NCI-H748 (cell line): Measurements from ENCODE around the gene STK40.

Source experiments
- DNase-seq: peaks from one replicate; lab custom pipeline; 2025; ENCODE audit not compliant: unreplicated experiment; lab: John Stamatoyannopoulos, UW

Gene STK40

DNA sequence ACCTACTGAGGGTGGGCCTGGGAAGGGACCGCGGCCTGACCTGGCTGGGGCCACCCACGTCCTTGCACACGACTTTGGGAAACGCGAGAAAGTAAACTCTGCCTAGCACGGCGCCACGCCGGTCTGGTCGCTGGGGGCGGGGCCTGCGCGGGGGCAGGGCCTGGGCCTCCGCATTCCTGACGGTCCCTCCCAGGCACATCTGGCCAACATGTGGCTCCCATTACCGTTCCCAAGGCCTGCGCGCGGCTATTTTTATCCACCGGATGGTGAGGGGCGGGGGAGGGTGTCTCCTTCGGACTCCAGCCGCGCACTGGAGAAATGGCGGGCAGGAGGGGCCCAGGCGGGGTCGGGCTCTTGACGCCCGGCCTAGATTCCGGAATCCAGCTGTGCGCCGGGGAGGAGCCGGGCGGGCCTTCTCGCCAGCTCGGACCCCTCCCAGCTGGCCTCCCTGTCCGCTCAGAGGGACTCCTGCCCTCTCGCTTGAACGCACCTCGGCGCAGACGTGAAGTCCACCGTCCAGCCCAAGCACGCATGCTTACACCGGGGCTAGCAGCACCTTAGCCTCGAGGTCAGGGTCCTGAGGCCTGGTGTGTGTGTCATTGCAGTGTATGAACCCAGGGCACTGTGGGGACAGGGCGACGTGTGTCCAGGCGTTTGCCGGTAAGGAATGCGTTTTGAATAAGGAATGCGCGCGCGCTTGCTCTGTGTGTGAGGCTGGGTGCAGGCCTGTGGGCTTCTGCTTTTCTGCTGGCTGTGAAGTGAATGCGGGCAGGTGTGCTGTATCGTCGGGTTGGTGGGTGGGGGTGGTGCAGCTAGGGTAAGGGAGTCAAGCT, 64.4 kb downstream of the STK40 start:
- DNase-seq: peak; percentile 43

DNA sequence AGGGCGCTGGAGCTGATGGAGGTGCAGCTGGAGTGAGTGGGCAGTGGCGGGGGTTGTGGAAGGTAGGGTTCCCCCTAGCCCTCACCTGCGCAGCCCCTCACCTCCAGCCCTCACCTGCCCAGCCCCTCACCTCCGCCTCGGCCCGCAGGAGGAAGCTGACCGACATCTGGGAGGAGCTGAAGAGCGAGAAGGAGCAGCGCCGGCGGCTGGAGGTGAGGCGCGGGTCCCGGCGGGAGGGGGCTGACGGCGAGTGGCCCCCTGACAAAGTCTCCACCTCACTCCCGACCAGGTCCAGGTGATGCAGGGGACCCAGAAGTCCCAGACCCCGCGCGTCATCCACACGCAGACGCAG, 65.0 kb downstream of the STK40 start:
- DNase-seq: no peak

DNA sequence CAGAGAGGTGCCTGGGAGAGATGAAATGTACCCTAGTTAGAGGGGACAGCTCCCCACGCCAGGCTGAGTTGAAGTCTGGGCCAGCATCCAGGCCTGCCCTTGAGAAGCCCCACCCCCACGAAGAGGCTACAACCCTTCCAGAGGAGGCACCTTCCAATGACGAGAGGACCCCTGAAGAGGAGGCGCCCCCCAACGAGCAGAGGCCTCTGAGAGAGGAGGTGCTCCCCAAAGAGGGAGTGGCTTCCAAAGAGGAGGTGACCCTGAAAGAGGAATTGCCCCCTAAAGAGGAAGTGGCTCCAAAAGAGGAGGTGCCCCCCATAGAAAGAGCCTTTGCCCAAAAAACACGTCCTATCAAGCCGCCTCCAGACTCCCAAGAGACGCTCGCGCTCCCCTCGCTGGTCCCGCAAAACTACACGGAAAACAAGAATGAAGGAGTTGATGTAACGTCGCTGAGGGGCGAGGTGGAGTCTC, 65.4 kb downstream of the STK40 start:
- no peak for DNase-seq

DNA sequence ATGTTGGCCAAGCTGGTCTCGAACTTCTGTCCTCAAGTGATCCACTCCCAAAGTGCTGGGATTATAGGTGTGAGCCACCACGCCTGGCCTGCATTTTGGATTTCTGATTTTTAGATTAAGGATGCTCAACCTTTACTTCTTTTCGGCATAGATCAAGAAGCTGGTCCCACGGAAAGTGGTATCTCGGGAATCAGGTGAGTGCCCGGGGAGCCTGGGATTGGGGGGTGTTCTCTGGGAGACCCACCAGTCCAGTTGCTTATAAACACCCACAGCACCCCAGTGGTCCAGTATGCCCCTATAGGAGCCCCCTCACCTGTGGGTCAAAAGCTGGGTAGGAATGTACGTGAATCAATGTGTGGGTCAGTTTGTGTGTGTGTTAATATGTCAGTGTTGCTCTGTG, 76.3 kb downstream of the STK40 start:
- no peak for DNase-seq

DNA sequence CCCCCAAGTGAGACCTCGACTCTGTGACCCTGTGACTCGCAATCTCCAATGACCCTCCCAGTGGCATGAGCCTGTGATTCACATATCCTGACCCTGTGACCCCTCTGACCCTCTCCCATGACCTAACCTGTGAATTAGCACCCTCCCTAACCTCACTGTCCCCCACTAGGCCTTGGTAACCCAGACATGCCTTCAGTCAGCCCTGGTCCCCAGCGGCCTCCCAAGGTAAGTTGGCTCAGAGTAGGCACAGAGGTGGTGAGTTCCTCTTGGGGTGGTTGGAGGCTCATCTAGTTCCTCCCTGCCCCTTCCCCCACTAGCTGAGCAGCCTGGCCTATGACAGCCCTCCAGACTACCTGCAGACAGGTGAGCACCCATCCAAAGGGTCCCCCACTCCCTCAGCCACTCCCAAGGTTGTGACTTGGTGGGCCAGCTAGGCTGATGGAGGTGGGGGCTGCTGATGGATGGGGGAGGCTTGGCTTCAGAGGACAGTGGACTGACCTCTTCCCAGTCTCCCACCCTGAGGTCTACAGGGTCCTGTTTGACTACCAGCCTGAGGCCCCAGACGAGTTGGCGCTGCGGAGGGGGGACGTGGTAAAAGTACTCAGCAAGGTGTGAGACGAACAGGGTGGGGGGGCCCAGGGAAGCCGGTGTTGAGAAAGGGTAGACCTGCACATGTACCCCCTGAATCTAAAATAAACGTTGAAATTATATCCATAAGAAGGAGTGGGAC, 78.0 kb downstream of the STK40 start:
- no peak for DNase-seq

DNA sequence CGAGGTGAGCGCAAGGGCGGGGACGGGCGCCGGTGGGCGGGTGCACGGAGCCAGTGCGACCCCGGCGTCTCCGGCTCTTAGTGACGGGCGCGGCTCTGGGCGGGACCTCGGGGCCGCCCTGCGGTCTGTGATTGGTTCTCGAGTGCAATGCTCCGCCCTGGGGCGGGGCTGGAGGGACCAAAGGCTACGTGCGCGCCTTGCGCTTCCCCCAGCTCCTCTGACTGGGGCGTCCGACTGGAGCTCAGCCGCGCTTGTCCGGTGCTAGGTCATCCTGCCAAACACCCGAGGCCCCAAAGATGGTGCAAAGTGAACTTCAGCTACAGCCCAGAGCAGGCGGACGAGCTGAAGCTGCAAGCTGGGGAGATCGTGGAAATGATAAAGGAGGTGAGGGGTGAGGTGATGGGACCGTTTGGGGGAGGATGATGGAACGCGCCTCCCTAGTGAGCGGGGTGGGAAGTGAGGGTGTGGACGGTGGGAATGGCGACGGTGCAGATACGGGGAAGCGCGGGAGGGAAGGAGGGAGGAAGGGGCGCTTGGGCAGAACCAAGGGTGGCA, 78.7 kb downstream of the STK40 start:
- DNase-seq: peak; percentile 91

DNA sequence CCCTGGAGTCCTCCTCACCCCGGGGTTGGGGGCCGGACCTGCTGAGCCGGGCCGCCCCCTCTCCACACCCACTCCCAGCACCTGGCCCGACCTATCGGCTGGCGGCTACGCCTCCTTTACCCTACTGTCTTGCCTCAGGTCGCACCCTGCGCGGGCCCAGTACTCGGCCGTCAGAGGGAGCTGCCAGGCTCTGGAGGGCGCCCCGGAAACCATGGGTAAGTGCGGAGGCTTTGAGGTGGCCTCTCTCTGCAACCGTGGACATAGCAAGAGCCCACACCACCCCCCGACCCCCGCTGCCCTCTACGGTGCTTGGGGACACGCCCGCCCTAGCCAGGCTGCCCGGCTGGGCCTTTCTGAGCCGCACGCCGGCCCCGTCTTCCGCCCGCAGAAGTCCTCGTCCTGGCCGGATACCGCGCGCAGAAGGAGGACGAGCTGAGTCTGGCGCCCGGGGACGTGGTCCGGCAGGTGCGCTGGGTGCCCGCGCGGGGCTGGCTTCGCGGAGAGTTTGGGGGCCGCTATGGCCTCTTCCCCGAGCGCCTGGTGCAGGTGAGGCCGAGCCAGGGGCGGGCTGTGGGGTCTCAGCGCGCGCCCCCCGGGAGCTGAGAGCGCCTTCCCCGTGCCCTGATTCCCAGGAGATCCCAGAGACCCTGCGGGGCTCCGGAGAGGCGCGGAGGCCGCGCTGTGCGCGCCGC, 79.4 kb downstream of the STK40 start, which contains the start of gene SH3D21:
Gene SH3D21, plus strand, starts transcription at position 159 of the 692 bp plus-strand sequence. Its CDS starts 53 bp downstream, at position 212.
- peak; percentile 70 for DNase-seq

DNA sequence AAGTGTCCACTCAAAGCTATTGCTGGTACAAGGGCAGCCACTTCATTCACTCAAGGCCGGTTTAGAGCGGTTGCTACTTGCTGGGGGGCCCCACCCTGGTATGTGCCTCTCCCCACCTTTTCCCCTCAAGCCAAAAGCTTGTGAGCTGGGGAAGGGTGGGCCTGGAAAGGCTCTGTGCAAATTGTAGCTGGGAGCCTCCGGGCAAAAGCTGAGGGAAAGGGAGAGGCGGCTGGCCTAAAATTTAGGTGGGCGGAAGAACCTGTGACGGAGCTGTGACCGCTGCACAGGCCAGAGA, 79.9 kb downstream of the STK40 start:
- DNase-seq: no peak

DNA sequence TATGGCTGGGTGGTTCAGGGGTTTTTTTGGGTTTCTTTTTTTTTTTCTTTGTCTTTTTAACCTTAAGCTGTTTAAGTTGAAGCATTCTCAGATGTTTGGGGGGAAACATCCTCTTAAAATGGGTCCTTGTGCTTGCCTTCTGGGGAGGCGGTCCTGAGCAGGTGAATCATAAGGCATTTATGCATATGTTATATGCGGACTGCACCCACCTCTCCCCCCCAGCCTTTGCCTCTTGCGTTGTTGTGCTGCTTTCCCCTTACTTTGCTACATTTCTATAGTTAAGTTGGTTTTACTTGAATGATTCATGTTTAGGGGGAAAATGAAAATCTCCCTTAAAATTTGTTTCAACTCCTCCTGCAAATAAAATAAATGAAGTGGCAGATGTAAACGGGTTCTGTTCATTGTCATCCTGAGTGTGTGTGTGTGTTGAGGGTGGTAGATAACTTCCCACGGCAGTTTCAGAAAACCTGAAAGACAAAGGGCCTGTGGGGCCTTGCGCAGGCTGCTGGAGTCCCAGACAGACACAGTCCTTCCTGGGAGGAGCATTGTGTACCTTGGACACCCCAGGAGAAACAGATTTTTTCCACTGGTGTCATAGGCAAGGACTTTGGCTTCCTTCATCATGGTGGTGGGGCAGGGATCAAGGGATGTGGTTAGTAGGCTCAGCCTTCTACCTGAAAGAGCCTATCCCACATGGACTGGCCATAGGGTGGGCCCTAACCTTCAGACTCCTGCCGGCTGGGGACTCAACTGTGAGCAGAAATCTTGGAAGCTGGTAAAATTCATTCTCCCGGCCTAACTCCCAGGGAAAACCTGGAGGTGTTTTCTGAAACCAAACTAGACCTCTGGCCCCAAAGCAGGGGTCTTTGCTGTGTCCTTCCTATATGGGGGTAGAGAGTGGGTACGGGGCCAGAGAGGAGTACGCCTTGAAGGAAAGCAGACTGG, 80.5 kb downstream of the STK40 start:
- no peak for DNase-seq

DNA sequence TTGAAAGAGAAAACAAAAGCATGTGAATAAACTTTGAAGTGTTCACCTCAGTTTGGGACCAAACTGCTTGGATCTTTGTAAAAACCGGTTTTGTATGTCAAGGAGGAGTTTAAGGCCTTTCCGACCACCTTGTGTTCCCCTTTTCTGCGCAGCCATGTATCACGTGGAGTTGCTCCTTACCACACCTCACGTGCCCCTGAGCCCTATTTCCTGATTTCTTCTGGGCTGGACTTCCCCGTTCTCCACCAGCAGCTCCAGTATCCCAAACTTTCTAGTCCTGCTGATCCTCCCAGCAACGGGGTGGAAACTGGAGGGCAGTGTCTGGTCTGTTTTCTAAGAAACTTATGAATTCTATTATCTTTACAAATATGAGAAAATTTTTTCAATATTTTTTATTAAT, 81.2 kb downstream of the STK40 start:
- no peak for DNase-seq

DNA sequence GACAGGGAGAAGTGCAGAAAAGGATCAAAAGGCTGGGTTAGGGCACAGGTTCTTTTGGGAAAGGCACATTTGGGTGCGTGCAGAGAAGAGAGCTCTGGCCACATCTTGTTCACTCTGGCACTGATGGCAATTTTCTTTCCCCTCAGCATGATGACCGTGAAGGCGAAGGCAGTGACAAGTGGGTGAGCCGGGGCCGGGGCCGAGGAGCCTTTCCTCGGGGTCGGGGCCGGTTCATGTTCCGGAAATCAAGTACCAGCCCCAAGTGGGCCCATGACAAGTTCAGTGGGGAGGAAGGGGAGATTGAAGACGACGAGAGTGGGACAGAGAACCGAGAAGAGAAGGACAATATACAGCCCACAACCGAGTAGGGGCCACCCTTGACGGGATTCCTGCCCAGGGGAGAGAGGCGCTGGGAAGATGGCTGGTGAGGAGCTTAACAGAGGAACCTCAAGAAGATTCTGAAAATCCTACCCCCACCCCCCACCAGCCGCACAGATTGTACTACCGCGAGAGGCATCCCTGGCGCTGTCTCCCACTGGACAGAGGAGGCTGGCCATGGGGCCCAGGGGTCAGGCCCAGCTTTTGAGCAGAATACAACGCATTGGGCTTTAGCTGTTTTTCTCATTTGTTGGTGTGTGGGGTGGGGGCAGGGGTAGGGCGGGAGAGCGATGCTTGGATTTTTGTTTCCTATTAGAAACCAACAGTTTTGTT, 81.9 kb downstream of the STK40 start:
- no peak for DNase-seq

DNA sequence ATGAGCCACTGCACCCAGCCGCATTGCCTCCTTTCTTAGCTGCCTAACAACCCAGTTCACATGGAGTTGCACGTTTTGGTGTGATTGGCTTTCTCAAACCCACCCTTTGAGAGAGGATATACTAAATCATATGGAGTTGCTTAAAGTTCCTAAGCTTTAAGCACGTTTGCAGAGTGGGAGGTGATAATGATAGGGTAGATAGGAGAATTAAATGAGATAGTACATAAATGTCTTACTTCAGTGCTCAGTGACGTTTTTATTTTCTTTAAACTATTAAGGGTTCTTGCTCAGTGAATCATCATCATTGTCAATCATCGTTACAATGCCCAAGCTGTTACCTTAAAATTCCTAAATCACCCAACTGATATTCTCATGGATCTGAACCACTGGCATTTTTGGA, 82.5 kb downstream of the STK40 start:
- no peak for DNase-seq

DNA sequence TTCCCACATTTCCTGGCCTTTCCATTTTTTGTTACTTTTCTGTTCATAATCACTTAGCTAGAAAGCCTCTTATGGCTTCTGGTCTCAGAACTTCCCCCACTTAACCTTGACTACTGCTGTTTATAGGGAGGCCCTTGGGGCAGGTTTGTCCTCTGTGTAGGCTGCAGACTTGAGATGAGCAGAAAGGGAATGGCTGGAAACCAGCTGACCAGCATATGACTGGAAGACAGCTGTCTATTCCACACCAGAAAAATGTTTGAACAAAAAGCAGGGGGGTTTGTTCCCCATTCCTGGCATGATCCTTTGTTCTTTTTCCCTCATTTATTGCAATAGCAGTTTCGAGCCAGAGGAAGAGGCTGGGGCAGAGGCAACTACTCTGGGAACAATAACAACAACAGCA, 84.5 kb downstream of the STK40 start:
- no peak for DNase-seq

DNA sequence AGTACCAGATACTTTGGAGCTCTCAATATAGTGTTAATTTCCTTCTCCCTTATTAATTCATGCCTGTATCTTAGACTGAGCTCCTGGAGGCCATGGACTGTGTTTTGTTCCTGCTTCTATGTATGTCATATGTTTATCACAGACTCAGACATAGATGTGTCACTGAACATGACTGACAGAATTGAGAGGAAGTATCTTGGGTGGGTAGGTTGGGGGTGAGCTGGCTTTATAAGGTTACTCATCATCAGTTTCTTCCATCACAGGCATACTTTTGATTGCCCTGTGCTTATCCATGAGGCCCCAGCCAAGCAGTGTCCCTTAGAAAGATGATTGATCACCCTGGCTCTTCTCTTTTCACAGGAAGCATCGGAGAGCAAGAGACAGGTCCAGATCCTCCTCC, 85.2 kb downstream of the STK40 start:
- DNase-seq: no peak

DNA sequence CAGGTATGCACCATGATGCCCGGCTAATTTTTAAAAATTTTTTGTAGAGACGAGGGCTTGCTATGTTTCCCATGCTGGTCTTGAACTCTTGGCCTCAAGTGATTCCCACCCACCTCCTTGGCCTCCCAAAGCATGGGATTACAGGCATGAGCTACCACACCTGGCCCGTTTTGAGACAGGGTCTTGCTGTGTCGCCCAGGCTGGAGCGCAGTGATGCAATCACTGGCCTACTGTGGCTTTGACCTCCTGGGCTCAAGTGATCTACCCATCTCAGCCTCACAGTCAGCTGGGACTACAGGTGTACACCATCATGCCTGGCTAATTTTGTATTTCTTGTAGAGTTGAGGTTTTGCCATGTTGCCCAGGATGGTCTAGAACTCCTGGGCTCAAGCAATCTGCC, 87.1 kb downstream of the STK40 start:
- no peak for DNase-seq

DNA sequence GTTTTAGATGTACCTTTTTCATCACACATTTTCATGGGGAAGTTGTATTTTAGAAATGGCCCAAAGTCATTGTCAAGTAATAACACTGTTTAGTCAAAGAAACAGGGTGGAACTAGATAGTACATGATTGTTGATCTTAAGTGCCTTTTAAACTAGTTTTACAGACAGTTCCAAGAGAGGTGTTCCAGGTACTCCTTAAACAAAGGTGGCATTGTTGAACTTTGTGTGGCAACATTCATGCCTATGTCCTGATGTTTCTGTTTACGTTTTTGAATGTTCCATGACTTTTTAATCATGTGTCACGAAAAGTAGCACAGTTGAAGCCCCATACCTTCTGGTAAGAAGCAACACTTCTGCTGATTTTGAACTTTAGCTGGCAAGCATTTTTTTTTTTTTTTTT, 88.7 kb downstream of the STK40 start:
- no peak for DNase-seq

DNA sequence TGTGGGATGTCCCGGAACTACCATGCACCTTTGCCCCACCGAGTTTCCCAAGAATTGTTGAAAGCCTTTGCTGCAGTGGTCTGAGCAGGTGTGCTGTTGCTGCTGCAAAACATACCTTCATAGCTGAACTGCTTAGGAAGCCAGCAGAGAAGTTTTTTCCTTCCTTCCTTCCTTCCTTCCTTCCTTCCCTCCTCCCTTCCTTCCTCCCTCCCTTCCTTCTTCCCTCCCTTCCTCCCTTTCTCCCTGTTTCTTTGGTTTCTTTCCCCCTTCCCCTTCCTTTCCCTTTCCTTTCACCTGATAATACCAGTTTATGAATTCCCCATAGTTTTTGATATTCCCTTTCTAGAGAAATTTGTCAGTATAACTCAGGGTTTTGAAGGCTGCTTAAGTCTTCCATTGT, 90.3 kb downstream of the STK40 start:
- DNase-seq: no peak
